ENCODE results near the gene GLG1. TPM values are rescaled to one million over a fixed set of nuclear protein-coding genes. Genes with fewer than 3 reads are reported as not detected.

The GLG1 gene
- total RNA-seq, 1 donor from 2014 or later: 69.3 TPM

DNA sequence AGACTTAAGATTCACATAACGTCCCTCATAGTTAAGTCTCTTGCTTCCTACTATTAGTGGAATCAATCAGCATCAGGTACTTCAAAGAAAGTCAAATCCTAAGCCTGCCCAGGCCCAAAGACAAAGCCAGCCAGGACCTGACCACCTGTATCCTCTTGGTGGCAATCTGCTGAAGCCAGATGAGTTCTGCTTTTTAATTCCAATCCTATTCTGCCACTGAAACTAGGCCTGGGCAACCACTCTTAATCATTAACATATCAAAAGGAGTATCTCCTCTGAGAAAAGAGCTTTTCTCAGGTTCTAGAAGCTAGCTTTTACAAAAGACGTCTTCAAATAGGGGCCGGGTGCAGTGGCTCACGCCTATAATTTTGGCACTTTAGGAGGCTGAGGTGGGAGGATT, 15.1 kb upstream of the GLG1 start:
- intact Hi-C loops (cut with DNase I): loop anchor here (5.0 to 10.0 kb wide), 2 partner anchors 140 to 317 kb away; no protein-coding TSS in a partner anchor
- no peak for ATAC-seq

GRCh38 chr16:74617206-74617788, 10.4 kb upstream of the GLG1 start:
- no peak for DNase-seq (ENCODE audit: missing footprints)
- intact Hi-C loops (cut with DNase I): no loop called here
- ATAC-seq: no peak

More for the DNA sequence above, 15.1 kb upstream of the GLG1 start:
- no peak for DNase-seq (ENCODE audit: missing footprints)

GRCh38 chr16:74611721-74612120, 4.8 kb upstream of the GLG1 start:
- ATAC-seq (no peak), DNase-seq (ENCODE audit: missing footprints) (no peak)
- intact Hi-C loops (cut with DNase I): no loop called here

DNA sequence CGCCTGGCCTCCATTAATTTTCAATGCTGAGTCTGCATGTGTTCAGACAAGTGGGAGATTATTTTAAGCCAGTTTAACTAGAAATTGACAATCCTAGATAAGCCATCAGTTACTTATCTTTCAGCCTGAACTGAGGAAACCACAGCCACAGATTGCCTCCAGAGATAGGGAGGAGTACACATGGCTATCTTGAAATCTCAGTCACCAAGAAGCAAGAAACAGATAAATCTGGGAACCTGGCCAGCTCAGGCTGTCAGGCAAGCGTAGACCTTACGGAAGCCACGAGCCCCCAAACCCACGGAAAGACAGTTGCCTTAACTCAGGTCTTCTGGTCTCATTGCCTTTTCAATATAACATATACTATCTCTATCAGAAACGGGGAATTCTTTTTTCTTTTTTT, 2.0 kb upstream of the GLG1 start:
- DNase-seq (ENCODE audit: missing footprints) (no peak), ATAC-seq (no peak)
- intact Hi-C loops (cut with DNase I): loop anchor here (5.0 kb wide), 1 partner anchor 107 kb away; no protein-coding TSS in a partner anchor

DNA sequence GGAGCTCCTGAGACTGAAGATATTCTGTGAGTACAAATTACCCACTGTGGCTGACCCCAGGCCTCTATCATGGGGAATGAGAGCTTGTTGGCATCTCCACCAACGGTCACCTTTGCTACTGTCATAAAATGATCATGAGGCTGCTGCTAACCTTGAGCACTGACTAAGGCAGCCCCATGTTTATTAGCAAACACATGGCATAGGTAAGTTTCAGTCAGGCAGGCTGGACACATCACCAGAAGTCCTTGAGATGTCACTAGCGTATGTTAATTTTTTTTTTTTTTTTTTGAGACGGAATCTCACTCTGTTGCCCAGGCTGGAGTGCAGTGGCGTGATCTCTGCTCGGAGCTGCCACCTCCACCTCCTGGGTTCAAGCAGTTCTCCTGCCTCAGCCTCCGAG, 1.5 kb upstream of the GLG1 start:
- ATAC-seq: no peak
- intact Hi-C loops (cut with DNase I): loop anchor here (5.0 kb wide), 1 partner anchor 106 kb away; no protein-coding TSS in a partner anchor

GRCh38 chr16:74607962-74608356, 1.0 kb upstream of the GLG1 start:
- intact Hi-C loops (cut with DNase I): loop anchor here (5.0 kb wide), 1 partner anchor 106 kb away; no protein-coding TSS in a partner anchor
- ATAC-seq (no peak), DNase-seq (ENCODE audit: missing footprints) (no peak)

More for the DNA sequence above, 1.5 kb upstream of the GLG1 start:
- no peak for DNase-seq (ENCODE audit: missing footprints)

GRCh38 chr16:74607310-74607961, 522 bp upstream of the GLG1 start:
- intact Hi-C loops (cut with DNase I): loop anchor here (5.0 kb wide), 1 partner anchor 105 kb away; no protein-coding TSS in a partner anchor
- DNase-seq (ENCODE audit: missing footprints) (no peak), ATAC-seq (no peak)

DNA sequence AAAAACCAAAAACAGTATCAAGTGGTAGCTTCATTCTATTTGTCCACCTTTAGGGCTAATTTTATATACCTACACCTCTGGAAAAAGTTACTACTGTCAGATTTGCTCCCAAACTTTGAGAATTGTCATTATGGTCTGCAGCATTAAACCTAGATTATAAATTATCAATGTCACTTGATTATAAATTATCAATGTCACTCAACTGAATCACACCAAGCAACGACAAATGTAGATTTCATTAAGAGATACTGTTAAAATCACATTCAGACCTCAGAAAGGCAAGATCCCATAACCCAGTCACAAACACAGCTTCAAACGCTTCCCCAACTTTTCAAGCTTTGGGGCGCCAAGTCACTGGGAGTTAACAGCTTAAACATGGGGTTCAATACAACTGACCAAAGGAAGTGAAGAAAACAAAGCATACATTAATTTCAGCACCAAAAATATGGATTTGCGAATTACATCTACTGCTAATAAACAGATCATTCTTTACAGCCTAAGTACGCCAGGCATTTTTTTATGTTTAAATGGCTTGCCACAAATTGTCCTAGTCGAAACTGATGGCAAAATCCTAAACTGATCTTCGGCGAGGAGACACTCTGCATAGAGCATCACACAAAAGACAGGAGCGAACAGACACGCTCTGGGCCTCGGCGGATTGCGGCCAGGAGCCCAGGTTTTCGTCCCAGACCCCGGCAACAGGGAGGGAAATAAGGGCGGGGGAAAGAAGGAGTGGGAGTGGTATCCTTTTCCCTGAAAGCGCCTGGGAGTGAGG, 981 bp downstream of the GLG1 start:
- intact Hi-C loops (cut with DNase I): loop anchor here (5.0 kb wide), 1 partner anchor 104 kb away; no protein-coding TSS in a partner anchor
- DNase-seq (ENCODE audit: missing footprints) (no peak), ATAC-seq (peak; percentile 12)

GRCh38 chr16:74605332-74605731, 1.6 kb downstream of the GLG1 start:
- intact Hi-C loops (cut with DNase I): loop anchor here (5.0 kb wide), 1 partner anchor 103 kb away; no protein-coding TSS in a partner anchor
- ATAC-seq: no peak

GRCh38 chr16:74603848-74604247, 3.1 kb downstream of the GLG1 start:
- intact Hi-C loops (cut with DNase I): no loop called here
- DNase-seq (ENCODE audit: missing footprints) (no peak), ATAC-seq (no peak)

More at GRCh38 chr16:74605332-74605731, 1.6 kb downstream of the GLG1 start:
- no peak for DNase-seq (ENCODE audit: missing footprints)

DNA sequence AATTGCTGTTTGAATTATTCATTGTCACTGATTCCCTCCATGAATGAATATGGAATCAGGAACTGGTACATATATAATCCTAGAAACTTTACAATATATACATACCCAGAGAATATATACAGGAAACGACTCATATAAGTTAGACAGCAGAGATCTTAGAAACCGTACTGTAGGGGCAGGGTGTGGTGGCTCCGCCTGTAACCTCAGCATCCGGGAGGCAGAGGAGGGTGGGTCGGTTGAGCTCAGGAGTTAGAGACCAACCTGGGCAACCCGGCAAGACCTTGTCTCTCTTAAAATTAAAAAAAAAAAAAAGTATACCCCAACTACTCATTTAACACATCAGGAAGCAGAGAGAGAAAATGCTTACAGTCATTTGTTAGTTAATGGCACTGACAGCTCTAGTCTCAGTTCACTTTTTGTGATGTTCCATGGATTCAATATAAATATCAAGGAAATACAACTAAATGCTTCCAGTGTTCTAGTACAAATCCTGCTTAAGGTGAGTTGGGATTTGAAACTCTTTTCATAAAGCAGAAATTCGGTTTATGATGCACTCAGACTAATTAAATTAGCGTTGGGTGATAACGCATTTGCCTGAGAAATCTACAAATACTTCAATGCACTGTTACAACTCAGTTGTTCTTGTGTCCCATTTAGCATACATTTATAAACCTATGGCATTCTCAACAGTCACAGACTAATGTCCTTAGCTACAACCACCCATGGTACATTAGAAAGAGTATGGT, 5.6 kb downstream of the GLG1 start:
- intact Hi-C loops (cut with DNase I): no loop called here
- no peak for DNase-seq (ENCODE audit: missing footprints)
- ATAC-seq: no peak

DNA sequence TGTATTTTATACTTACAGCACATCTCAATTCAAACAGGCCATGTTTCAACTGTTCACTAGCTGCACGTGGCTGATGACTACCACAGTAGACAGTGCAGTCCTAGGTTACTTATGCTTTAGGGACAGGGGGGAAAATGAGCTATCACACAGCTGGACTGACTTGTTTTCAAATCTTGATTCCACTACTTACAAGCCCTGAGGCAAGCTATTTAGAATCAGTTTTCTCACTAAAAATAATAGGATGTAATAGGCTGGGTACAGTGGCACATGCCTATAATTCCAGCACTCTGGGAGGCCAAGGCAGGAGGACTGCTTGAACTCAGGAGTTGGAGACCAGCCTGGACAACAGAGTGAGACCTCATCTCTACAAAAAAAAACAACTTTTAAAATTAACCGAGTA, 10.3 kb downstream of the GLG1 start:
- no peak for DNase-seq (ENCODE audit: missing footprints)
- intact Hi-C loops (cut with DNase I): no loop called here
- no peak for ATAC-seq

- ATAC-seq (no peak), DNase-seq (ENCODE audit: missing footprints) (no peak)
- intact Hi-C loops (cut with DNase I): no loop called here
These were observed 14.1 kb downstream of the GLG1 start for GRCh38 chr16:74592847-74593246.

DNA sequence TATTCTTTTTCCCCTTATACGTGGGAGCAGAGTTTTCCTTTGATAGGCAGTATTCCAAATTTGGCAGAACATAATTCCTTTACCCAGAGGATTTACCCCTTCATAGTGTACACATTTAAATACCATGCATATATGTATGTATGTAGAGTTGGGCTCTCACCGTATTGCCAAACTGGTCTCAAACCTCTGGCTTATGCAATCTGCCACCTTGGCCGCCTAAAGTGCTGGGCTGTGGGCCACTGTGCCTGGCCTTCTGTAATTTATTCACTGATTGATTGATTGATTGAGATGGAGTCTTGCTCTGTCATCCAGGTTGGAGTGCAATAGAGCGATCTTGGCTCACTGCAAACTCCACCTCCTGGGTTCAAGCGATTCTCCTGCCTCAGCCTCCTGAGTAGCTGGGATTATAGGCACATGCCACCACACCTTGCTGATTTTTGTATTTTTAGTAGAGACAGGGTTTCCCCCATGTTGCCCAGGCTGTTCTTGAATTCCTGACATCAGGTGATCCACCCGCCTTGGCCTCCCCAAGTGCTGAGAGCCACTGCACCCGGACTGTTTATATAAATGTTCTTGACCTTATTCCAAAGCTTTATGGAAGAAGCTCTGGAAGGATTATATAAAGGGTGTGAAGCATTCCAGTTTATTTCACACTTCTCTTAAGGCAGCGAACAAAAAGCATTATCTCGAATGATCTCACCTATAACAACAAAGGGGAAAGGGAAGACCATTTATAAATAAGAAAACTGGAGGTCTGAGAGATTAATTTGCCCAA, 14.9 kb downstream of the GLG1 start:
- ATAC-seq (no peak), DNase-seq (ENCODE audit: missing footprints) (no peak)
- intact Hi-C loops (cut with DNase I): no loop called here

DNA sequence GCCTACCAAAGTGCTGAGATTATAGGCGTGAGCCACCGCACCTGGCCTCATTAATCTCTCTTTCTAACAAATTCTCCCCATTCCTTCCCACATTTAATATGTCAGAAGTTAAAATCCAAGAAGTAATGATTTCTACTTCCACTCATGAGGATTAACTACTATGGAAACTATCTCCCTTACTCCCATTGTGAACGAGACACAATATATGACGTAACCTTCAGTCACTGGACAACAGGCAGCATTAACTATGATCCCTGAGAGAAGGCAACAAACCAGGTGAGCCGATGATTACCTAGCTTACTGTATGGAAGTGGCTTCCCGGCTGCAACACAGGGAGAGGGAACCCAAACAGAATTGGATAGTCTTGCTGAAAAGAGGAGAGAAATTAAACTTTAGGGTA, 20.0 kb downstream of the GLG1 start:
- intact Hi-C loops (cut with DNase I): no loop called here
- no peak for DNase-seq (ENCODE audit: missing footprints)
- ATAC-seq: no peak

GRCh38 chr16:74585846-74586443, 21.0 kb downstream of the GLG1 start:
- ATAC-seq (no peak), DNase-seq (ENCODE audit: missing footprints) (no peak)
- intact Hi-C loops (cut with DNase I): no loop called here

DNA sequence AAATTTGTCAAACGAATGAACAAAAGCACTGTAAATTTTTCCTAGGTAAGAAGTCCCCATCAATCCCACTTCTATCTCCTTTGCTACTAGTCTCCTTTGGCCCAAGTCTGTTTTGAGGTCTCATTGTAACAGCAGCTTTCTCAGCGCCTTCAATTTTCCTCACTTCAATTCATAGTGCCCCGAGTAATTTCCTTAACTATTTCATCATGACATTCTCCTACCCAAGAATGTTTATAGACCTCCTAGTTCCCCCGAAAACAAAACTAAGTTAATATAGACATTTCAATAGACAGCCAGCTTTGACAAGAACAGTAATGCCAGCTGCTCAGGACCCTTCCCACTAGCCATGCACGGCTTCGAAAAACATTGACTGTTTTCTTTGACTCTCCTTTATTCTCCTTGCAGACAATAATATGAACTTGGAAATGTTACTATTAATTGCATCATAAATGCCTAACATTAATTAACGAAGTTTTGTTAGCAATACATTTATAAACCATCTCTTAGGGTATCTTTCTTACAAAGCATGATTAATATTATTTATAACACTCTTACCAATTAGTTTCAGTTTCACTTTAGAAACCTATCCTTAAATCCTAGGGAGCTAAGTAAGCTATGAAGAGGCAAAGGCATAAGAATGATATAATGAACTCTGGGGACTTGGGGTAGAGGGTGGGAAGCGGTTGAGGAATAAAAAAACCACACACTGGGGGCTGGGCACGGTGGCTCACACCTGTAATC, 22.8 kb downstream of the GLG1 start:
- intact Hi-C loops (cut with DNase I): no loop called here
- ATAC-seq (no peak), DNase-seq (ENCODE audit: missing footprints) (no peak)
